Stimulated activated CD4-positive, alpha-beta T cell treated with anti-CD3 and anti-CD28 coated beads, Interleukin-12 subunit alpha, Interleukin-12 subunit beta, amount 100 ng/mL, for 24 hours (primary cell): ENCODE results near the gene CALCOCO2.

ENCODE experiments used
- DNase-seq, 2 experiments: peaks; one replicate each; pipeline ENCODE4 v3.0.0-alpha.2; 2020; ENCODE audit warnings: low read depth in 2 of 2

CALCOCO2 gene

GRCh38 chr17:48873209-48873608 is 42.4 kb downstream of the CALCOCO2 start:
- DNase-seq, result no peak

- DNase-seq, result no peak
These were observed 43.0 kb downstream of the CALCOCO2 start for GRCh38 chr17:48873696-48874443.

GRCh38 chr17:48878920-48879898 is 48.4 kb downstream of the CALCOCO2 start:
- DNase-seq, result peak; percentile 24 to 36

- DNase-seq, result no peak
These were observed 51.4 kb downstream of the CALCOCO2 start for GRCh38 chr17:48882272-48882671.

- no peak for DNase-seq
These were observed 52.3 kb downstream of the CALCOCO2 start for GRCh38 chr17:48883171-48883570.

- DNase-seq, result no peak
These were observed 59.3 kb downstream of the CALCOCO2 start for GRCh38 chr17:48890086-48890485.

- no peak for DNase-seq
These were observed 62.3 kb downstream of the CALCOCO2 start for GRCh38 chr17:48892940-48893645.

- DNase-seq, result no peak
These were observed 63.0 kb downstream of the CALCOCO2 start for GRCh38 chr17:48893646-48894508.

- no peak for DNase-seq
These were observed 64.1 kb downstream of the CALCOCO2 start for GRCh38 chr17:48894886-48895285.

- no peak for DNase-seq
These were observed 70.4 kb downstream of the CALCOCO2 start for GRCh38 chr17:48901241-48901640.

GRCh38 chr17:48903401-48903800 is 72.6 kb downstream of the CALCOCO2 start:
- no peak for DNase-seq

GRCh38 chr17:48904428-48904827 is 73.6 kb downstream of the CALCOCO2 start:
- DNase-seq, result no peak

- no peak for DNase-seq
These were observed 75.2 kb downstream of the CALCOCO2 start for GRCh38 chr17:48905987-48906515.

GRCh38 chr17:48907713-48908046 is 76.8 kb downstream of the CALCOCO2 start:
- DNase-seq, result no peak

- peak; percentile 84 to 85 for DNase-seq
These were observed 77.4 kb downstream of the CALCOCO2 start, which contains the start of gene UBE2Z for GRCh38 chr17:48908047-48908843. TSS of gene UBE2Z (plus strand) at chr17:48908407. CDS start at chr17:48908504, 97 bp downstream.

- DNase-seq, result peak; percentile 82 to 98
These were observed 78.1 kb downstream of the CALCOCO2 start for GRCh38 chr17:48908853-48909394.

GRCh38 chr17:48909783-48910182 is 78.9 kb downstream of the CALCOCO2 start:
- no peak for DNase-seq

GRCh38 chr17:48910370-48910769 is 79.5 kb downstream of the CALCOCO2 start:
- DNase-seq, result no peak

GRCh38 chr17:48912476-48912875 is 81.6 kb downstream of the CALCOCO2 start:
- DNase-seq, result no peak
